Loucy (cell line): ENCODE data around the gene PIP4K2C.

ENCODE experiments used
- H2AFZ ChIP-seq: fragments of 200-600 bp; sonication (generic); 2 replicates; pipeline ENCODE4 v1.6.0; 2016; ENCODE audit warnings: antibody characterized with exemption, mild to moderate bottlenecking, low read length, moderate library complexity
- H3F3A ChIP-seq: fragments of 200-600 bp; 2 replicates; pipeline ENCODE4 v1.6.0; 2016; ENCODE audit warnings: antibody characterized with exemption, low read depth, mild to moderate bottlenecking
- H3K27me3 ChIP-seq: fragments of 200-600 bp; sonication (generic); 2 replicates; pipeline ENCODE4 v1.6.1; 2014; ENCODE audit warnings: low read length, mild to moderate bottlenecking; ENCODE audit not compliant: insufficient read depth, poor library complexity, severe bottlenecking
- H3K36me3 ChIP-seq: fragments of 200-600 bp; sonication (generic); 2 replicates; pipeline ENCODE4 v1.6.1; 2016; ENCODE audit warnings: low read length; ENCODE audit not compliant: insufficient read depth
- H3K4me1 ChIP-seq: fragments of 200-600 bp; sonication (generic); 2 replicates; pipeline ENCODE4 v1.5.1; 2014; ENCODE audit warnings: low read length, mild to moderate bottlenecking; ENCODE audit not compliant: insufficient read depth, poor library complexity, severe bottlenecking
- H3K4me2 ChIP-seq: fragments of 200-600 bp; sonication (generic); 2 replicates; pipeline ENCODE4 v1.6.0; 2014; ENCODE audit warnings: antibody characterized with exemption, low read length, low read depth, mild to moderate bottlenecking; ENCODE audit not compliant: poor library complexity, severe bottlenecking
- H3K4me3 ChIP-seq: fragments of 200-600 bp; sonication (generic); 2 replicates; pipeline ENCODE4 v1.5.1; 2014; ENCODE audit warnings: low read length, mild to moderate bottlenecking, mixed read lengths; ENCODE audit not compliant: poor library complexity, severe bottlenecking
- H3K79me2 ChIP-seq: fragments of 200-600 bp; sonication (generic); 2 replicates; pipeline ENCODE4 v1.6.1; 2014; ENCODE audit warnings: low read length; ENCODE audit not compliant: insufficient read depth
- H3K9ac ChIP-seq: fragments of 200-600 bp; sonication (generic); 2 replicates; pipeline ENCODE4 v1.6.0; 2014; ENCODE audit warnings: mild to moderate bottlenecking, low read depth, low read length, moderate library complexity; ENCODE audit not compliant: poor library complexity, severe bottlenecking
- H3K9me2 ChIP-seq: fragments of 200-600 bp; sonication (generic); replicated peaks from 2 replicates; pipeline ENCODE4 v1.6.1; 2016; ENCODE audit warnings: low read depth, low read length, mixed read lengths
- H3K9me3 ChIP-seq: fragments of 200-600 bp; sonication (generic); 2 replicates; pipeline ENCODE4 v1.6.1; 2014; ENCODE audit warnings: mild to moderate bottlenecking, antibody characterized with exemption, low read length, low read depth; ENCODE audit not compliant: insufficient read depth
- H4K20me1 ChIP-seq: fragments of 200-600 bp; sonication (generic); 2 replicates; pipeline ENCODE4 v1.6.0; 2014; ENCODE audit warnings: antibody characterized with exemption, low read length, mild to moderate bottlenecking; ENCODE audit not compliant: insufficient read depth, poor library complexity, severe bottlenecking
- CTCF ChIP-seq: fragments of 200-600 bp; sonication (generic); conservative IDR thresholded peaks from 2 replicates; pipeline ENCODE4 v1.5.1; 2014; ENCODE audit warnings: mild to moderate bottlenecking, antibody characterized with exemption, low read length
- EZH2phosphoT487 ChIP-seq: fragments of 200-600 bp; IDR thresholded peaks from 2 replicates; pipeline ENCODE4 v1.6.1; 2018; ENCODE audit warnings: antibody characterized with exemption, mild to moderate bottlenecking, moderate library complexity, borderline replicate concordance

The PIP4K2C gene

GRCh38 chr12:57545809-57546437, 45.1 kb upstream of the PIP4K2C start:
- Histone ChIP-seq H3K4me2 (peak overlapping the region; percentile 99), H3K79me2 (peaks cover 23% of the 10 kb centered on the region), H3F3A (no peaks in the 10 kb centered on the region), H3K36me3 (no peaks in the 10 kb centered on the region), H2AFZ (no peak overlapping the region), H3K4me1 (peaks cover 31% of the 10 kb centered on the region), H3K4me3 (peak overlapping the region; percentile 93), H3K9ac (peak overlapping the region; percentile 98), H4K20me1 (peaks cover 9% of the 10 kb centered on the region), H3K9me3 (no peaks in the 10 kb centered on the region), H3K27me3 (no peaks in the 10 kb centered on the region), H3K9me2 (no peaks in the 10 kb centered on the region)
- TF ChIP-seq CTCF (no peak), EZH2phosphoT487 (no peak)

- H3K9me3 ChIP-seq = no peaks in the 10 kb centered on the region
- TF ChIP-seq CTCF (peak; percentile 33), EZH2phosphoT487 (no peak)
- H3K36me3 ChIP-seq = no peaks in the 10 kb centered on the region
- H3F3A ChIP-seq = no peaks in the 10 kb centered on the region
- peak within 1 kb of the TSS; percentile 98 for H3K9ac ChIP-seq
- peak within 1 kb of the TSS; percentile 99 for H2AFZ ChIP-seq
- peak within 1 kb of the TSS; percentile 93 for H3K4me3 ChIP-seq
- no peaks in the 10 kb centered on the region for H3K9me2 ChIP-seq
- peak within 1 kb of the TSS; percentile 99 for H3K4me2 ChIP-seq
- H3K27me3 ChIP-seq = no peaks in the 10 kb centered on the region
- H3K4me1 ChIP-seq = peaks cover 31% of the 10 kb centered on the region
- H4K20me1 ChIP-seq = peaks cover 9% of the 10 kb centered on the region
- H3K79me2 ChIP-seq = peaks cover 23% of the 10 kb centered on the region
Measured at GRCh38 chr12:57546438-57547287, 44.3 kb upstream of the PIP4K2C start, which contains the start of gene DCTN2. DCTN2 (minus strand) TSS chr12:57547192; CDS start chr12:57547063, 129 bp downstream.

DNA sequence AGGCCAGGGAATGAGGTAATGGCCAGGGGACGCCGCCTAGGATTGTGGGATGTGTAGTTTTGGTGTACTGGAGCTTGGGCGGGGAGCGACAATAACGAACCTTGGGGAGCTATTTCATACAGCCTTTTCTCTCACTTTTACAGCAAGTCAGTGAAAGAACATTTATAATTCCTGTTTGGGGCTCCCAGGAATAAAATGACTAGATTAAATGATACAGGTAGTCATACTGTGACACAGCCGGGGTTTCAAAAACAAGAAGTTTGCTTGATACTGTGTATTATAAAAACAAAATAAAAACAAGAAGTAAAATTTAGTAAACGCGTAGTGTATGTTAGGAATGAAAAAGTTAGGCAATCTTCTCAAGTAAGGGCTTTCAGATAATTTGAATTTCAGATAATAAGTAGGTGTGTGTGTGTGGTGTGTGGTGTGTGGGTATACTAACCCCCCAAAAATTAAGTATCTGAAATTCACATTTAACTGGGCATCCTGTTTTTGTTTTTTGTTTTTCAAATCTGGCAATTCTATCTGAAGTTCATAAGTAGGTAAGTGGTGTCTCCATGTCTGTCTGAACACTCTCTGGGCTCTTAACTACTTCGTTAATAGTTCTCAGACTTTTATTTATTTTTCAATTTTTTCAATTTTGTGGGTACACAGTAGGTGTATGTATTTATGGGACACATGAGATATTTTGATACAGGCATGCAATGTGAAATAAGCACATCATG, 43.5 kb upstream of the PIP4K2C start:
- H3K9ac ChIP-seq = peak overlapping the region; percentile 98
- no peaks in the 10 kb centered on the region for H3K27me3 ChIP-seq
- H3K9me2 ChIP-seq = no peaks in the 10 kb centered on the region
- H4K20me1 ChIP-seq = peaks cover 9% of the 10 kb centered on the region
- H3K79me2 ChIP-seq = peaks cover 23% of the 10 kb centered on the region
- H3F3A ChIP-seq = no peaks in the 10 kb centered on the region
- H3K4me1 ChIP-seq = peaks cover 31% of the 10 kb centered on the region
- no peaks in the 10 kb centered on the region for H3K9me3 ChIP-seq
- TF ChIP-seq CTCF (no peak), EZH2phosphoT487 (no peak)
- H3K4me2 ChIP-seq = peak overlapping the region; percentile 87
- peak overlapping the region; percentile 99 for H2AFZ ChIP-seq
- H3K4me3 ChIP-seq = peak overlapping the region; percentile 93
- H3K36me3 ChIP-seq = no peaks in the 10 kb centered on the region
